C1 segment of cervical spinal cord (tissue), 14 donors: ENCODE measurements around the gene AKAIN1.

Experiments used
- DNase-seq, 14 donors: peaks; one replicate each; lab custom pipeline; 2025; lab: John Stamatoyannopoulos, UW

AKAIN1 gene

GRCh38 chr18:5162111-5162510, 34.9 kb downstream of the AKAIN1 start:
- peak in 1 of 14 donors; percentile 86 for DNase-seq

DNA sequence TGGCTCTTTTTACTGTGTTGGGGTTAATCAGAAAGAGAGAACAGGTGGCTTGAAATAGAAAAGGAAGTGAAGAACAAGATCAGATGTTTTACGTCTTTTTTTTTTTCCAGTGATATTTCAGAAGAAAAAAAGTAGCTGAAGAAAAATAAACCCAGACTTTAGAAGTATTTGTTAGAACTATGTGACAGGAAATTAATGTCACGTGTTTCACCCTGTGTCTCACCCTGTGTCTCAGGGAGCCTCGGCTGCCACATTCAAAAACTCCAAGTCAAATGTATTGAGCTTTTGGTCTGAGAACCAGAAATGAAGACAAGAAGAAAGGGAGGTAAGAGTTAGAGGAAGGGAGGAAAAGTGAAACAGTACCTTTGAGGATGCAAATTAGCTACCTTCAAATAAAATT, 38.0 kb downstream of the AKAIN1 start:
- DNase-seq = no peak

DNA sequence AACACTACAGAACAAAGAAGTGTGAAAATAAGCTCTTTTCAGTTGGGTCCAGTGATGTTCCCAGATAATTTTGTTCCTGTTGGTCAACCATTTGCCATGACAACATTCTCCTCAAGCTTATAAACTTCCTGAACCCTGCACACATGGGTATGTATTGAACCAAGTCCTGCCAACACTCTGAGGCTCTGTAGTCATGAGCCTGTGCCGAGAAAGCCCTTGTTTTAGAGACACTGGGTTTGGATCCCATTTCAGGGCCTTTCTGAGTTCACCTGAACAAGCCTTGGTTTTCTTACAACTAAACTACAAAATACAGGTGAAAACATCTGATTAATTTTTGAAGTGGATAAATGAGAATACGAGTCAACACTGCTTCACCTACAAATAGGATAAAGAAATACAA, 38.5 kb downstream of the AKAIN1 start:
- DNase-seq = no peak

- DNase-seq = peak in 1 of 14 donors; percentile 39
Measured at GRCh38 chr18:5158172-5158571, 38.9 kb downstream of the AKAIN1 start.

GRCh38 chr18:5155907-5156287, 41.2 kb downstream of the AKAIN1 start:
- DNase-seq = no peak

DNA sequence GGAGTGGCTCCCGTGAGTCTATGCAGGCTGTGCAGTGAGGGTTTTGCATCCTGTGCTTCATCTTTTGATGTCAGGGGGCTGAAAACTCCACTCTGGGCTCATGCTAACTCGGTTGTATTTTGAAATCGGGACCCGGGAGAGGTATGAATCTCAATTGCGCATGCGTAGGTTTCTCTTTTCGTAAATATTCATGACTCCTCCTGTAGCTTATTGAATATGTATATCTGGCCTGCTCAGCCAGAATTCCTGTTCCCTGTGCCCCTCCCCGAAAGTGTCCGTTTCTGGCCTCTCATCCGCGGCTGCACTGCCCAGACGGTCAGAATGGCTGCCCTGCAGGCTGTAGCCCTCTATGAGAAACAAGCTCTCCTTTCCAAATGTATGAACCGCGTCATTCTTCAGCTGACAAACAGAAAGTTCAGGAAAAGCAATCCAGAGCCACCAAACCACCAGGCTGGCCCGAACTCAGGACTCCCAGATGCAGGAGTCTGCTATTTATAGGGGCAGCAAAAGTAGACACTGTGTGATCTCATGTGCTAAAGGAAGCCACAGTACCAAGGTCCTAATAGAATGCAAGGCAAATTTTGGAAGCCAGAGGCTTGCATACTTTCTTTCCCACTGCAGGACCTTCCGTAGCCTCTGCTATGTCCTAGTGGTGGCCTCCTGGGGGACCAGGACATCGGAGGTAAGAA, 41.7 kb downstream of the AKAIN1 start:
- DNase-seq = no peak

DNA sequence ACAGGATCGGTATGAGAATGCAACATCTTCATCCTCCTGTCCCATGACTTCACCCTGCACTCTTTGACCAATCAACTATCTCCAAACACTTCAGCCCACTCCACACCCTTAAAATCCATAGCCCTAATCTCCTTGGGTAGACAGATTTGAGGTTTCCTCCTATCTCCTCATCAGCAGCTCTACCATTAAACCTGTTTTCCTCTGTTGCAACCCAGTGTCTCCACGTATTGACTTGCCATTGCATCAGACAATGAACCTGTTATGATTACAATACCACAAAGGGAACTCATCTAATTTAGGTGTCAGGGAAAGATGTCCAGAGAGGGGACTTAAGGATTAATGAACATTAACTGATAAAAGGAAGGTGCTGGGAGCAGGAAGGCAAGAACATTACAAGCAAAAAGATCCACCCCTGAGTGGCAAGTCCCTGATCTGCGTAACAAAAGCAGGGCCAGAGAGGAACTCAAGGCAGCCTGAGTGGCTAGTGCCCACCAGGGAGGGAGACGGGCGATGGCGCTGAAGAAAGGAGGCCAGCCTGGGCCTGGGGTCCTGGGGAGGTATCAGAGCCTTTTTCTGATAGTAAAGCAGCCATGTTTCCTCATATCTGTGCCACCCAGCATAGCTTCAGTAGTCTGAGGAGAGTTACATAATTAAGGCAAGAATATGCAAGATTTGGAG, 44.6 kb downstream of the AKAIN1 start:
- no peak for DNase-seq

GRCh38 chr18:5150894-5151293, 46.2 kb downstream of the AKAIN1 start:
- DNase-seq = no peak

GRCh38 chr18:5146093-5146492, 51.0 kb downstream of the AKAIN1 start:
- DNase-seq = no peak

DNA sequence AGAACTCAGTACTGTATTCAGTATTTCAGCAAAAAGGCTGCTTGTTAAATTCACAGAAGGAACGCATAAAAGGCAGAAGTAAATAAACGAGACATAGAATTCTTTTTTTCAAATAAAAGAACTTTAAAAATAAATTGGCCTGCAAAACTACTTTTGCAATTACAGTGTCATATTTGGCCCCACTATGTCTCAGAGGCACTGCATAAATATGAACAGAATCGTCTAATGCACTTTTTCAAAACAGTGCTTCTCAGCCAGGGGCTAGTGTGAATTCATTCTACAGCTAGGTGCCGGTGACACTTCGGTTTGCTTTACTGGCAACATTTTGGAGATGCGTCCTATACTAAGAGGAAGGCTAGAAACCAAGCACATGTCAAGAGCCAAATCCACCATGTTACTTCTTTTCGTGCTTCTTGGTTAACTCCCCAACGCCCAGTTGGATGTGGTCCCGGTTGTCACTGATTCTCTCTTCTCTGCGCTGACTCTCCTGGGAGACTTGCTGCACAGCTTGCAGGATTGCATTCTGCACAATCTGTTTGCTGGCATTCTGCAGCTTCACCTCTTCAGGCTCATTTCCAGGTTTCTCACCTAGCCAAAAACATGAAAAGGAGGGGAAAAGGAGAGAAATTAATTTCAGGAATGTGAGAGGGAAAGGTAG, 51.8 kb downstream of the AKAIN1 start:
- DNase-seq = peak in 1 of 14 donors; percentile 90

GRCh38 chr18:5144629-5145028, 52.4 kb downstream of the AKAIN1 start:
- DNase-seq = no peak

GRCh38 chr18:5142859-5143258, 54.2 kb downstream of the AKAIN1 start:
- DNase-seq = no peak

GRCh38 chr18:5142131-5142530, 54.9 kb downstream of the AKAIN1 start:
- DNase-seq = no peak

- DNase-seq = peak in 1 of 14 donors; percentile 91
Measured at GRCh38 chr18:5137261-5137660, 59.8 kb downstream of the AKAIN1 start.

- DNase-seq = no peak
Measured at GRCh38 chr18:5132987-5133386, 64.1 kb downstream of the AKAIN1 start.

GRCh38 chr18:5122272-5122671, 74.8 kb downstream of the AKAIN1 start:
- no peak for DNase-seq

DNA sequence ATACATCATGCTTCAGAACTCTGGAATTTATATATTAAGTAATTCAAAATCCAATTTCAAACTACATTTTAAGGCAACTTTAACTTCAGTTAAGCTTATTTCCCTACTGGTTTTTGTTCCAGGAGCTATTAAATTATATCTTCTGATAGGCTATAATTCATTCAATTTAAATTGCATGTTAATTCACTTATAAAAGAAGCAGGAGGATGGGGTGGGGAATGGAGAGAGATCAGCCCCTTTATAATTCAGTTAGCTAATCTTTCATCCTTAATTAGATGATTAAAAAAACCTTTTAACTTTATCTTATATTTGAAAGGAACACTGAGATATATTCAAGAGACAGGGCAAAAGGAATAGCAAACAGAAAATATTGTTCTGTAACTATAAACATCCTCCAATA, 86.8 kb downstream of the AKAIN1 start:
- no peak for DNase-seq

GRCh38 chr18:5107988-5108387, 89.1 kb downstream of the AKAIN1 start:
- DNase-seq = no peak

GRCh38 chr18:5106730-5107129, 90.3 kb downstream of the AKAIN1 start:
- peak in 1 of 14 donors; percentile 1 for DNase-seq

DNA sequence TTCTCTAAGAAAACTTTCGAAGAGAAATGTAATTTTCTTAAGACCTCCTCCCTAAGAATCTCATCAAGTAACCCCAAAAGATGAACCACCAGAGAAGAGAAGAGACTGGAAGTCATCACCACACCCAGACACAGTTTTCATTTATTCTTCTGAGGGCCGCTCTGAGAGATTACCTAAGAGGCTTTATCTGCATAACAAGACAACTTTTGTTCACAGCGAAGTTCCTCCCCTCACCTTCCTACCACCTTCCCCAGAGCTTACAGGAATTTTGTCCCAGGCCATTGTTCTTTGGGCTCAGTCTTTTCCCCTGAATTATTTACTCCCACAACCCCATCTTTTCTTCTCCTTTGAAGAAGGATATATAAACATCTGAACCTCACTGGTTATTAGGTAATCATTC, 92.8 kb downstream of the AKAIN1 start:
- no peak for DNase-seq

DNA sequence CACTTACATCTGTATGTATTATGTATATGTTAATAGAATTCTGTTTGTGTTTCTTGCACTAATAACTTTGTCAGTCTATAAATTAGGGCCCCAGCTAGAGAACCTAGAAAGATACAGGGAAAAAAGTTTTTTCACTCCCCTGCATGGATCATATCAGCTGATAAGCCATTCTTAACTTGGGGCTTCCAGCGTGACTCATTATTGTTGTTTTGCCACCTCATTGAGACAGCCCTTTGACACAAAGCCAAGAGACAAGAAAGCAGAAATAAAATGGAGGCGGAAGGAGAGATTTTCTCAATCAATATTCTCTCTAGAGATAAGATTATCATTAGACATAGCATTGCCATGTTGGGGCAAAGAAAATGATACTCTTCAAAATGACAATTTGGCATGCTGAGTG, 93.4 kb downstream of the AKAIN1 start:
- no peak for DNase-seq

DNA sequence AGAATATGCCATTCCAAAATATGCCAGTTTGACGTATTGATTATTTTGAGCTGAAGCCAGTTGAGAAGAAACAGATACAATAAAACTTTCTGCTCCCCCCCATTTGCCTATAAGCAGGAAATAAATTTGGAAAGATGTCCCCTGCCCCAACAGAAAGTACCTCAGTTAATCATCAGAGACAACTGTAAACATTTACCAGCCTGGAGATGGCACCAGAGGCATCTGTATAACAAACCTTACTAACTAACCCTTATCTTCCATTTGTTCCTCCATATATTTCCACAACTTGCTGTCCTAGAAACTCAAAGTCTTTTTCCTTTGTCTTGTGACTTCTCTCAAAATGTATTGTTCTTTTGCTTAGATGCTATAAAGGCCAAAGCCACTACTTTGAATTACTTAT, 93.8 kb downstream of the AKAIN1 start:
- peak in 1 of 14 donors; percentile 16 for DNase-seq

DNA sequence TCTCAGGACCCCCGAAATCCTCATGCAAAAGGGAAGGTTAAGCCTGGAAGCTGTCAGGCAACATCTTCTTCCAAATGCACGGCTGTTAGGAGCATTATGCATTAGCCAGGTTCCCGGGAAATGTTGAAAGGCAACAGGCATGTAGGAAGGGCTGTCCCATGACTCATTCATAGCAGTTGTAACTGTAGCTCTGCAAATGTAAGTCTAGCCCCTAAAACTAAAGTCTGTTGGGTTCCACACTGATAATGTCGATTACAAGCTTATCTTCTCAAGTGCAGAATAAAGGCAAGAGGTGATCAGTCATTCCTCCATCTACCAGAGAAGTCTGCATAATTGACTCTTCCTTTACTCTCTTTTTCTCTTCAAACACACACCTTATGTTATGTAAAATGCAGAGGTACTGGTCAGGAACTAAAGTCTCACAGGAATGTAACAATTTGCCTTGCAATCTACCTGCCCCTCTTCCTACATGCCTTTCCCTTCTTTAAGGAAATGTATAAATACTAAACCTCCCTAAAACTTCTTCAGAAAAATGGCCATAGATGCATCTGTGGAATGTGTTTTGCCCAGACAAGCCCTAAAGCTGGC, 99.8 kb downstream of the AKAIN1 start:
- no peak for DNase-seq
